Measurements from ENCODE around the gene HDAC9.

The HDAC9 gene

DNA sequence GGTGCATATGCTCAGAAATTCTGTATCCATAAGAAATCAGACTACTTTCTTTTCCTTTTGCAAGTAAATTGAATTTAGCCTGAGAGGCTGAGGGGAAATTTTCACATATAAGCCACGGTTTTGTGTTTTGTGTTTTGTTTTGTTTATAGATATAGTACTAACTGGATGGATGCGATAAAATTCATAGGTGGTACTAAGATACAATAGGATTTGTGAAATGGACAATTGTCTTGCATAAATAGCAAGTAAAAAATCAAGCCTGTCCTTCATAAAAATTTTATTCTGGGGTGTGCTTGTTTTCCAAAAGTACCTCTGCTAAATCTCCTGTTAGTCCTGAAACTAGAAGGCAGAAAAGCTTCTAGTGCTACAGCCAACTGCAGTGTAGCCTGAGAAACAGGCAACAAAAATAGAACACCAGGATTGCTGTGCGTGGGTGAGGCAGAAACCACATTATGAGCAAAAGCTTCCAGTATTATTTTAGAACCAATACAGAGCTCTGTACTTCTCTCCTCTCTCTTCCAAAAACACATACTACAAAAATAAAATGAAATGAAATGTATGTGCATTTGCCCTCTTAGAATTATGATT lies 634 bp upstream of the HDAC9 start:
- DNase-seq, result no peak

DNA sequence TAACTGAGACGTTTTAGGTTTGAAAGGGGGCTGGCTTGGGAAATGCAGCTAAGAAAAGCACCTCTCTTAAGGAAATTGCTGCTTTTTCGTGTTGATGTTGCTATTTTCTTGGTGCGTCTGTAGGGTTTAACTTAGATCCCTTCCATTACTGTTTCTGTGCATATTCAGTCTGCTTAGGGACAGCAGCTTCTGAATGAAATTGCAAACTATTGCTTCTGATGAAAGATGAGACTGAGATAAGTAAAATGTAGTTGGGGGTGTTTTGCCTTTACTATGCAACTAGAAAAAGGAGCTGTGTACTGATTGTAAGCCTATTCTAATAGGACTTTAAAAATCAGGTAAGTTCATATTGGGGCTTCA lies 772 bp downstream of the HDAC9 start:
- DNase-seq, result no peak

DNA sequence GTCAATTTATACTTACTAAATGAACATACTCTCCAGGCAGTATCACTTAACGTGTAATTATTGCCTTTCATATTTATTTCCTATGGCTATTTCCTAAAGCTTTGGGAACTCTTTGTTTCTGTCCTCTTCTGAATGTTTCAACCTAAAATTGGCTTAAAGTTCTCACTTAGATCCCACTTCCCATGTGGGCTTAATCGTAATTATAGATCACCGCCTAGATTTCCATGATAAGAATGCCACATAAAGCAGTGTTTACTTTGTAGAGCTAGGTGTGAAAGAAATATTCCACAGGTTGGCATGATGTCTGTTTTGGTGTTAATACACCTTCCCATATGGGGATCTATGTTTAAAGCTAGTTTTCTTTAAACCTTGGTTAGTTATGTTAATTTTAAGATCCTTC lies 1.5 kb downstream of the HDAC9 start:
- DNase-seq, result no peak

DNA sequence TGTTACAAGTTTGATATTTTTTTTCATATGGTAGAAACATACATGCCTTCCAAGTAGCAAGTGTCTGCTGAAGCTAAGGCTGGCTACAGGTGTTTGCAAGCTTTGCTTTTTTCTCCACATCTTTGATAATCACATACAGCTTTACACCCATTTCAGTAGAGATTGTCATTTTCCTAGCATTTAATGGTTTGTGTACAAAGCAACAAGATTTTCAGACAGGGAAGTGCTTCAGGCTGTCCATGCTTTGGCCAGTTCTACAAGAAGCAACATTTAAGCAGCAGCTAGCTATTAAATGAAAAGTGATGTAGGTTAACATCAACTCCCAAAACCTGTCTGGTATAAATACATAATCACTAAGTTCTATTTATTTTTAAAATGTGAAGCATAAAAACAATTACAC lies 2.3 kb downstream of the HDAC9 start:
- DNase-seq, result no peak

DNA sequence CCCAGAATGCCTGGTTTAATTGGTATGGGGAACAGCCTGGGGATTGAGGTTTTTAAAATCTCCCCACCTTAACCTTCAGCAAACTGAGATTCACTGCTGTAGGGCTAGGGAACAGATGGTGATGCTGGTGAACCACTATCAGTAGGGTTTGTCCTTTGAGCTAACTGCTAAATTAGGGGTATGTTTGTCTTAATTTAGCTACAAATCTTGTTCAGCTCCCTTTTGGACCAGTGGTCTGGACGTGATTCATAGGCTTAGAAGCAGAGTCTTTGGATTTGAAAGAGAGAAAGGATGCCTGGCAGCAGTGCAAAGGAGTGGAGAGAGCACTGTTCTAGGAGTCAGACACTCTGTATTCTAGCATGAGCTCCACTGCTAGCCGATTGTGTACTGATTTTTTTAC lies 2.8 kb downstream of the HDAC9 start:
- DNase-seq, result no peak

DNA sequence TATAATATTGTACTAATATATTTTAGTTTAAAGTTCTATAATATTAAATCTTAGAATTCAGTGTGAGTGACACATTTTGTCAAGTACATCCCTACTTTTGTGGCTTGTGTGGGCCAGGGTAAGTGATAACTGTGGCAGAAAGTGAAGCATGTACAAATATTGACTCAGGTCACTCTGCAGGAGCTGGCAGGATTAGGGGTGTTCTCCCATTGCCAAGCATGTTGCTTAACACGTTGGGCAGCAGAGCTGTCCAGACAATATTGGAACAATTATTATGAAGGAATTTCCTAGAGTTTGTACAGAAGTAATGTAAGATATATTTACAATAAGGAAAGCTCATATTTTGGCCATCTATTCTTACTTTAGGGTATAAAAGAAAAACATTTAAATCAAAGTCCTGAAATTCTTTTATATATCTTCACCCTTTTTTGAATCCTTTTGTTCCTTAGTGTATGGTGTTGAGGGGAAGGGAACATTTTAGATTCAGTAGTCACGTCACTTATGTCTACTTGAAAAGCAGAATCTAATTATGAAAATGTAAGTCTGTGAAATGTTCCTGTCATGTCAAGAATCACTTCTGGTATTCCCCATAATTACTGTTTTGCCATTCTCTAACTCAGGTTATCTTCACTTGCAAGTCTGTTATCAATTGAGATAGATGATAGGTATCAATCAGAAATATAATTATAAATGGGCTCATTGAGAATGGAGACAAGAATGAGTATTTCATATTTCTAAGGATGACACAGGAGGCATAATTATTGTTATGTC lies 4.0 kb downstream of the HDAC9 start:
- no peak for DNase-seq

DNA sequence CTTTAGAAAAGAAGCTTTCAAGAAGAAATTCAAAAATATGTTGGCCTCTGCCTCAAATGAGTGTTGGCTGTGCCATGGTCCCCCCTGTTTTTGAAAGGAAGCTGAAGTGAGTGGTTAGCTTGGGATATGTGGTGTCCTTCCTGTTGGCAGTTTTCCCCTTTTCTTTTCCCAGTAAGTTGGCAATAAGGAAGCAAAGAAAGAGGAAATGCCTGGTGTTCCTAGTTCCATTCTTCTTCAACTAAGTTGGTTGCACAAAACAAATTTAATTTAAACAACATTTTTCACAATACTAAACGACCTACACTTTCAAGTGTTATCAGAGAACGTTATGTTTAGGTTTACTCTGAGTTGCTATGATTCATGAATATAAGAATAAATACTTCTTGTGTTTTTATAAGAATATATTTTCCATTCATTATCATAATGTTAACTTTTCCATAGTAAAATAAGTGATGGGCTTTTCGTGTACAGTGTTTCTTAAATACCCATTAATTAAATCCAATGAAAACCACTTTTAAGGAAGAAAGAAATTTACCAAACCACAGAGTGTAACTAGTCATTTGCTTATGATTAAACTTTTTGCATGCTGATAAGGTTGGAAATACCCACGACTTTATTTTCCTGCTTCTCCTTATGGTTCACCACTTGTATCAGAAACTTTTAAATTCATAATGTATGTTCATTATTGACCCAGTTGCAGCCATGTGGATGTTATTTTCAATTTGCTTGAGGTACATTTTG lies 7.7 kb downstream of the HDAC9 start:
- DNase-seq, result no peak

DNA sequence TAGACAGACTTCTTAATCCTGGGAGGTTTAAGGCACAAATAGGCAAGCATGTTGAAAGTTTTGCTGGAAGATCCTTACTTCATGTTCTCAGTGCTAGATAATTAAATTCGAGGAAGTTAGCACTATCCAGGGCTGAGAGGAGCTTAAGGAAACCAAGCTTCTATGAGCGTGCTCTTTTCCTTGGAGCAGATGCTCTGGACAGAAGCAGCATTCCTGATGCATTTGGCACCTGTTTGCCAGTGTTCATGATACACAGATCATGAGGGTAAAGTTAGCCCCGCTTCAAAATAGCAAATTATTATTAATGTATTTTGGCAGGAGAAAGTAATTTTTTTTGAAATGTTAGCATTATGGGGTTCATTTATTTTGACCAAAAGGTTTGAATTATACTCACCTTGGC lies 9.4 kb downstream of the HDAC9 start:
- DNase-seq, result no peak

DNA sequence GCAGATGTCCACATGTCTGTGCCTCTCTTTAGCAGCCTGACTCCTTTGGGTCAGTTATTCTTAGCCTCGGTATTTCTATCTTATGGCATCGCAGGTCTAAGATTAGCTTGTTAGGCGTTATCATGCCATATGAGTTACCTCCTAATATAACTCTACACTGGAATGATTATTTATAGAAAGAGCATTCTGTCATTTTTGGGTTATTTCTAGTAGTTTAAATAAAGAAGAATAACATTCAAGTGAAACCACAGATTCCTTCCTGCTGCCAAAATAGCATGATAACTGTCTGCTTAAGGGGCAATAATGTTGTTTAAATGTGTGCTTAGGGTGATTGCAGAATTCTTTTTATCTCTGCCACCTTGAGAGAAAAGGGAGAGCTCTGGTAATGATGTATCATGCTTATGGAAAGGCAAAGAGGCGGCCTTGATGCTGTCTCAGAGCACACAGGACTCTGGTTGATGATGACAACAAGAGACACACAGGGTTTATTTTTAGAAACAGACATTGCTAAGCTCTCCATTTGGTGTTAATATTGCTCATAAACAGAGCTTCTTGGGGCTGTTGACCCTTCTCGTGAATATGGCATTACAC lies 10.4 kb downstream of the HDAC9 start:
- DNase-seq, result no peak

DNA sequence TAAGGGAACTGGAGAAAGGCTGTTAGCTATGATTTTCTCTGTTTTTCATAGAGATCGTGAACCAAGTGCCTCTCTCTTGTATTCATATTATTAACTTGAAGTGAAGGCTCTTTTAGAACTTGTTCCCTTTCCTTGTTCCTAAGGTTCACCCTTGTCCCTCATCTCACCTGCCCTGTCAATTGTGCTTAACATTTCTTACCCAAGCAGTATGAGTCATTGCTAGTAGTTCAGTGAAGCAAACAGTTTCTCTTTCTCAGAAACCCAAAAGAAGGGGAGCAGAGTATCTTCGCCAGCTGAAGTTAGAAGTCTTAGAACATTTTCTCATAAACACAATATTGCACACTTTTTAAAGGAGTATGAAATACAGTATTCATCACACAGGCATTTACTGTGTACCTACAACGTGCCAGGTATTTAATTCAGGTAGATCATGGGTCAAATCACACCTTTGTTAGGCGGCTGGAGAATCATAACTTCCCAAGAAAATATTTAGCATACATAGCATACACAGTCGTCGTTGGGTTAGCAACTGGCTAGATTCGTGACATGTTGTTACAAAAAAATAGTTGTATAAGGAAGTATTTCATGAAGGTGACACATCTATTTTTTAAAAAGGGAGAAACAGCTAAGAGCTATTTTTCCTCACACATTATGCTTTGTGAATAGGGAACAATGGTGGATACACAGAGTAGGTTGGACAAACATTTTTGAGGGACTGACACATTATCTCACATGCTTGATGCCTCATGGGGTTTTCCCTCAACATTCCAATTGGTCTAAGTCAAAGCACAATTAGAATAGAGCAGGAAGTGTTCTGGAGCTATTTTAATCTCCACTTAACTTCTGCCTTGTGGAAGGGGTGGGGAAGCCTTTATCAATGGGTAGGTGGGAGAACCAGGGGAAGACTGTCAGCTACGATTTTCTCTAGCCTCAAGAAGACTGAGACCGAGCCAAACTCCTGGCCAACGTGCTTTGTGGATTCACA lies 13.2 kb downstream of the HDAC9 start:
- peak in 1 of 2 donors; percentile 6 for DNase-seq

DNA sequence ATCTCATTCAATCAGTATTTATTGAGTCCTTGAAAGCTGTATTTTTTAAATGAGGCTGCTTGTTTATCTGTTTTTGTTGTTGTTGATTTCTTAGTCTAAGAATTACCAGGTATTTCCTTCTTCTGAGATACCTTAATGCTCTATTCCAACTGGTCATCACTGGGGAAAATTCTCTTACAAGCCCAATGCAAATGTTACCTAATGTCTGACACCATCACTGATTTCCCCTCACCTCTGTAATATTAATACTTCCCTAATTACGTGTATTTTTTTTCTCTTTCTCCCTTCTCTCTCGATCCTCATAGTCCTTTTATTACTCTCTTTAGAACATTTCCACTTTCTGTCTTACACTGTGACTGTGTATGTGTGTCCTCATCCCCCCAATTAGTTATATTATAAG lies 13.9 kb downstream of the HDAC9 start:
- no peak for DNase-seq

DNA sequence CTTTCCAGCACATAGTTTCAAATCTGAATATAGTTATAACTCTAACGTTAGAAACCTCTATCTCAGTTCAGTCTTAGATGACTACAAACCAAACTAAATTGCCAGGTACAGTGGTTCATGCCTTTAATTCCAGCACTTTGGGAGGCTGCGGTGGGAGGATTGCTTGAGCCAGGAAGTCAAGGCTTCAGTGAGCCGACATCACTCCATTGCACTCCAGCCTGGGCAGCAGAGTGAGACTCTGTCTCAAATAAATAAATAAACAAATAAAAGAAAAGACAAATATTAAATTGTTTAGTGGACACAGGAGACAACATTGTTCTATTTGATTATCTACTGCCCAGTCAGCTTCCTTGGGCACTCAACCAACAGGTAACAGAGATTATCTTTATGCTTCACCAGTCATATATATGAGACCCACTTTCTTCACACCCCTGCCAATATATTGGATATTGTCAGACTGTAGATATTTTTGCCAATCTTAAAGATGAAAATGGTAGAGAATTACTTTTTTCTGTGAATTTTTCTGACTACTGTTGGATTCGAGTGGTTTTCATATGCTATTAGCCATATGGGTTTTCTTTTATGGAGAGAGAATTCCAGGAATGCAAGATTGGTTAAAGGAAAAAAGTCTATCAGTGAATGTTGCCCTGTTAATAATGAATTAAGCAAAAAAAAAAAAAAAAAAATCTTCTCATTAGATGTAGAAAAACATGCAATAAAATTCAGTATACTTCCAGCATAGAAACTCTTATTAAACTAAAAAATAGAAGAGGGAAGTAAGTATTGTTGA lies 16.0 kb downstream of the HDAC9 start:
- no peak for DNase-seq

DNA sequence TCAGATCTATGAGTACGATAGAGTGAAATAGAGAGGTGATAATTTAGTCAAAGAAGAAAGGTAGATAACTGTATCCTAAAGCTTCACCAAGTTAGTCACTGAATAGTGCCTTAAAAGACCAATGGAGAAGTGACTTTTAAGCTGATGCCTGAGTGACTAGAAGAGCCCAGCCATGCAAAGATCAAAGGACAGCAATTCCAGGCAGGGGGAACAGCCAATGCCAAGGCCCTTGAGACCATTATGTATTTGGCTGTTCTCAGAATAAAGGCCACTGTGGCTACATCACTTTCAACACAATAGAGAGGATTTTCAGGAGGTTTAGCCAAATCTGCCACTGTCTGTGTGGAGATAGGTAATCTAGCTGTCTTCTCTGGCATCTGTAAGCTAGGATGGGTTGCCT lies 17.8 kb downstream of the HDAC9 start:
- DNase-seq, result no peak

DNA sequence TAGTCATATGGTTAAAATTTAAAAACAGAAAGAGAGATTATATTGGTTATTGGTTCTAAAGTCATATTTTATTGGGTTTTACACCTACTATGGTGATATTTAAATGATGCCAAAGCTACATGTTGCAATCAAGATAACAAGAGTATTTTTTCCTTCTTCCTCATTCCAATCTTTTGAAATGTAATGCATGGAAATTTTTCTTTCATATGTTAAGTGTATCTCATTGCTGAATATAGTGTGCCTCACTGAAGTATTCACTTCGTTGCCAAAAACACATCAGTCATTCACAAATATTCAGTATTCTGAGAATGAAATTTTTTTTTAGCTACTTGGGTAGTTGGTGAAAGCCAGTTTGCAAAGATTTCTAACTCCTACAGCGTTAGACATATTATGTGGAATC lies 19.5 kb downstream of the HDAC9 start:
- DNase-seq, result no peak

DNA sequence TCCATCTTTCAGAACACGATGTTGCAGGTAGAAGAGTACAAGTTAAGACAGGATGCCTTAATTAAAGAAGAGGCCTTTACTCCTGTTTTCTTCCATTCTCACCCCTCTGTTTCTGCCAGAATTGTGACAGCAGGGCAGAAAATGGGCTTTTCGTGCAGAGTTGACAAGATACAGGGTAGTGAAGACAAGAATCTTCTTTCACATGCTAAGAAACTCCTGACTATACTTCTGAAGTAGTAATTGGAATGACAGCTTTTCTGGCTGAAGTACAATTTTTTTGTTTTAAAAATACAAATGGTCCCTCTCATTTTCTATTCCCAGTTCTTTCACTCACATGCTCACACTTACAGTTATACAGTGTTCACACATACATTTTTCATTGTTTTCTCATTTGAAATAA lies 22.1 kb downstream of the HDAC9 start:
- no peak for DNase-seq

DNA sequence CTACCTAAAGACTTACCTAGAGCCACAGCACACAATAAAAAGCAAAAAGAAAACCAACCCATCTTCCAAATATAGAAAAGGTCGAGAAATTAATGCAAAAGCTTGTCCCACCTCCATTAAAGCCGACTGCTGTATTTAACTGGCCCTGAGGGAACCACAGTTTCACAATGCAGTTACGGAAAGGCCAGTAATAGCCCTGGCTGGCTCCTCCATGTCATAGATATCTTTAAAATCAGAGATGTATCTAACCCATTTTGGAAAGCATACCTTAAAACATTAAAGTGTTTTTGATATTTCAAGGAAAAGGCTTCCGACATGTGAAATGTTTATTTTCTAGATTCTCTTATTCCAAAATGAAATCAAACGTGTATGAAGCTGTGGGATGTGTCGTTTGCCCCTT lies 23.0 kb downstream of the HDAC9 start:
- no peak for DNase-seq

DNA sequence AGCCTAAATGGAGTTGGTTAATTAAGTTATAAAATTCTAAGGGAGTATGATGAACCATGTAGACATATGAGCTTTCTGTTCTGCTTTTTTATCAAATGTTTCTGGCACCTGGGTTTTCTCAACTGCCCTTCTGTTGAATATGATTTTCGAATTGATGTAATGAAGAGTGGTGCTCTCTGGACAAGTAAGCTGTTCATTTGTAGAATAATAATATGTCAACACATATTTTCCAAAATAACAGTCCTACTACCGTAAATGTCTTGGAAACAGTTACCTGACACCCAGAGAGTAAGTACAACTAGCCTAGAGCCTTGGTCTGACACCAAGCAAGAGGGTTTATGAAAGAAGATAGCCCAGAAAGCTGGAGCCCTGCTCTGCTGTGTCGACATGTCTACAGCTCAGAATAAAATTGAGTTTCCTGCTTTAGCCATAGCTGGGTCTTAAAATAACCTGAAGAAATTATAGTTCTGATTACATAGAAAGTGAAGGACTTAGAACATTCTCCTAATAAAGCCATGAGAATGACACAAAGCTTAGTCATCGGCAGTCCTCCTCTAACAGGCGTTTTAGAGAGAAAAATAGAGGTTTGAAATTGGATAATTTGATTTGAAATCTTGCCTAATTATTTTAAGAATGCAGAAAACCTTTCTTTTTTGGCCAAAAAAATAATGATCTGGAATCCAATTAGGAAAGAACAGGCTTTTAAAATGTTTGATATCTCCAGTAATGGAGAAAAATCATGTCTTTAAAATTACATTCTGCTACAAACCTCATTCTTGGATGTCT lies 25.1 kb downstream of the HDAC9 start:
- no peak for DNase-seq

DNA sequence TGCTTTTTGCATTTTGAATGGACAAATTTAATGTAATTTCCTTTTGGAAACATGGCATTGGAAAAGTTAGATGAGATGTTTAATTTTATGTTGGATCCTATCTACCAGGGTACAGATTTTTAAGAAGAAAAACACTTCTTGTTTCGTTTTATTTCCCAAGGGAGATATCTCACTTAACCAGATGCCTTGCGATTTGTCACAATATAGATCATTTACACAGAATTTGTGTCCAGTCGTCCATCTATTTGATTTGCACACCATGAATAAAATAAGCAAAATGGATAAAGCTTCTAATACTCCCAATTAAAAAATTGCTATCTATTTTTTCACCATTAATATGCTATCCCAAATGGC lies 25.7 kb downstream of the HDAC9 start:
- DNase-seq, result no peak

DNA sequence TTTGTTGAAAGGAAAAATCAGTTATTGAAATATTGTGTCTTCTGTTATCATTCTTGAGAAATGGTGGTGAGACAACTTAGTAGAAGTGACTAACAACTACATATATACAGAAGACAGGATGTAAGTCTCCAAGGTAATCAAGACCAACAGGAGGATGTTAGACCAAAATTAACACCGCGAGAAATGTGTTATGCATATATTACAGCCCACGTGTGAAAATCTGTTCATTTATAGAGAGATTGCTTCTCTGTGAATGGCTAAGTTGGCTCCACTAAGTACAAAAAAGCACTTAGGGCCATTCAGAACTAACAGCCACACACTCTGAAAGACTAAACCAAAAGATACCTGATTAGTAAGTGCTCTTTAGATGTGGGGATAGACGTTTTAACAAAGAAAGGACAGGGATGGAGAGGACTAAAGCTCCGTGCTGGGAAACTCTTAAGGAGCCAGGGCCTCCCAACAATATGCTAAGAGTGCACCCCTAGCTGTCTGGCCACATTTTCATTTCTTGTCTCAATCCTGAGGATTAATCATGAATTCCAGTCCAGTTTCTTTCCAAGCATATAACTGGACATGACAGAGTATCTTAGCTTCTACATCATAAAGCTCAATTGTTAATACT lies 26.5 kb downstream of the HDAC9 start:
- no peak for DNase-seq

DNA sequence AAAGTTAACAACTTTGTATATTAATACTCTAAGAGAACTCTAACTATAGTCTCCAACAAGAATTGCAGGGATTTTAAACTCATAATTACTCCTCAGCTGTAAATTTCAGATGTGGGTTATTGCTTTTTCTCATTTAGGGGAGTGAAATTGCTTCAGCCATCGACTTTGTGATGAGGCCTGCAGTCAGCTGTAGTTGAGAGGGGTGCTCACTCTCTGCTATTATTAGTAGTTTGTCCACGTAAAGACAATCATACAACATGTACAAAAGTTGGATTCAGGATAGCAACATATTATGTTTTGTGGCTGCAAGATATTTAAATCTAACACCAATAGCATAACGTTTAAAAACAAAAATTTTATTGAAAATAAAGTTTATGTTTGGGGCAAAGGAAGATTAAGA lies 28.7 kb downstream of the HDAC9 start:
- DNase-seq, result no peak

Measured in bone marrow (tissue), 2 donors.